Small intestine (tissue), 7 donors: ENCODE results near the gene PARP6. TPM values are rescaled to one million over a fixed set of nuclear protein-coding genes. Genes with fewer than 3 reads are reported as not detected.

Experiments
- DNase-seq, 2 donors: peaks; one replicate each; pipeline versions ENCODE4 v3.0.0 to v3.0.0-alpha.2; 2013
- FAIRE-seq: peaks from 2 replicates; lab custom pipeline; 2012; peaks lifted over from hg19 to GRCh38; lab: Jason Lieb, UNC
- H3K27ac ChIP-seq, 3 donors: one replicate each; pipeline ENCODE4 v1.5.1; 2013; ENCODE audit warnings: low read length in 2 of 3, mild to moderate bottlenecking in 2 of 3, control low read depth in 1 of 3, inconsistent platforms in 1 of 3, low read depth in 1 of 3, moderate library complexity in 1 of 3
- H3K27me3 ChIP-seq, 3 donors: one replicate each; pipeline ENCODE4 v1.6.1; 2013; ENCODE audit warnings: low read length in 3 of 3, inconsistent platforms in 1 of 3; ENCODE audit not compliant: control insufficient read depth in 3 of 3, insufficient read depth in 3 of 3
- H3K36me3 ChIP-seq, 3 donors: one replicate each; pipeline ENCODE4 v1.6.1; 2013; ENCODE audit warnings: low read length in 3 of 3, inconsistent platforms in 1 of 3, low read depth in 1 of 3, mild to moderate bottlenecking in 1 of 3, moderate library complexity in 1 of 3; ENCODE audit not compliant: control insufficient read depth in 3 of 3, insufficient read depth in 2 of 3
- H3K4me1 ChIP-seq, 3 donors: one replicate each; pipeline ENCODE4 v1.6.1; 2013; ENCODE audit warnings: low read length in 2 of 3, inconsistent platforms in 1 of 3, low read depth in 1 of 3, mild to moderate bottlenecking in 1 of 3, moderate library complexity in 1 of 3; ENCODE audit not compliant: control insufficient read depth in 3 of 3, insufficient read depth in 2 of 3
- H3K4me3 ChIP-seq, 3 donors: one replicate each; pipeline ENCODE4 v1.5.1; 2013; ENCODE audit warnings: low read length in 3 of 3, control low read depth in 1 of 3, inconsistent platforms in 1 of 3, low read depth in 1 of 3, mild to moderate bottlenecking in 1 of 3, moderate library complexity in 1 of 3
- H3K9me3 ChIP-seq, 2 donors: one replicate each; pipeline ENCODE4 v1.6.1; 2013; ENCODE audit warnings: low read depth in 1 of 2, low read length in 1 of 2; ENCODE audit not compliant: control insufficient read depth in 2 of 2, insufficient read depth in 1 of 2
- WGBS, 3 donors: extraction: QIAGEN DNeasy Blood & Tissue Kit; methylation state at CpG; one replicate each; pipeline ENCODE4 v1.1.7; 2013; 5-methylcytosine and 5-hydroxymethylcytosine counted together
- polyA plus RNA-seq, 4 donors: library from polyadenylated mRNA; stranded (reverse) in 3 of 4; unstranded in 1 of 4; fragments of 200-250 nt in 3 of 4; fragments of 120-200 nt in 1 of 4; gene quantifications; one replicate each; pipeline versions ENCODE4 v1.2.1 to v1.2.3, GENCODE V29; 2013
- donor health status: healthy with polysubstance abuse.
- donor health status: control.
- donor health status: control.
- donor health status: Bipolar disorder and iron deficiency.
- donor health status: healthy.

PARP6 gene
- polyA plus RNA-seq, 4 donors: 22.7 to 81.2 (median 69.2) TPM

DNA sequence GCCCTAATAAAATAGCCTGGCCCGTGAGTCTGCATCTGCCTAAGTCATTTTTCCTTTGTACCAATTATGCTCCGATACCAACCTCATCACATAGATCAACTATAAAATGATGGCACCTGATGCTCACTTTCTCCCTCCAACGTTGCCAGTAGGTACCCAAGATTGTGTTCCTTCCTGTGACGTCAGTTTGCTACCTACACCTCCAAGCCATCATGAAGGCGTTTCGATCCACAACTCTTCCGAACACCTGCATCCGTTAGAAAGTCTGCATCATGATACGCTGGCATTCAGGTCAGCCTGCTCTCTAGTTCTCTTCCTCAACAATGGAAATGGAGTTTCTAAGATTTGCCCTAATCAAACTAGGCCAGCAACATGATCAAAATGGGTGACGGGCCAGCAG, 49.1 kb downstream of the PARP6 start:
- H3K36me3 ChIP-seq: peaks cover 0 to 33% (median 6%) of the 10 kb centered on the region in 3 donors
- no peaks in the 10 kb centered on the region for H3K9me3 ChIP-seq
- DNase-seq (no peak), FAIRE-seq (no peak)
- H3K4me1 ChIP-seq: peaks cover 13 to 40% (median 16%) of the 10 kb centered on the region in 3 donors
- no peak overlapping the region for H3K27ac ChIP-seq
- no peaks in the 10 kb centered on the region for H3K27me3 ChIP-seq
- no peak overlapping the region for H3K4me3 ChIP-seq
- WGBS, 3 donors: 89 to 91% (median 91%) methylated on average over 10 of the region's 10 CpGs

GRCh38 chr15:72222393-72222792, 50.0 kb downstream of the PARP6 start:
- Histone ChIP-seq H3K36me3 (peaks cover 2 to 39% (median 7%) of the 10 kb centered on the region in 3 donors), H3K27ac (peak overlapping the region in 1 of 3 donors; percentile 58), H3K9me3 (no peaks in the 10 kb centered on the region), H3K4me3 (no peak overlapping the region), H3K27me3 (no peaks in the 10 kb centered on the region), H3K4me1 (peaks cover 11 to 40% (median 11%) of the 10 kb centered on the region in 3 donors)
- DNase-seq: peak in 1 of 2 donors; percentile 68
- WGBS, 3 donors: 65 to 84% (median 73%) methylated on average over 4 of the region's 4 CpGs
- no peak for FAIRE-seq

- DNase-seq (no peak), FAIRE-seq (no peak)
- Histone ChIP-seq H3K27me3 (no peaks in the 10 kb centered on the region), H3K4me3 (no peak overlapping the region), H3K4me1 (peaks cover 3 to 40% (median 10%) of the 10 kb centered on the region in 3 donors), H3K27ac (peak overlapping the region in 1 of 3 donors; percentile 26), H3K9me3 (no peaks in the 10 kb centered on the region), H3K36me3 (peaks cover 9 to 53% (median 11%) of the 10 kb centered on the region in 3 donors)
- 73 to 81% (median 78%) methylated on average over 1 of the region's 1 CpG for WGBS, 3 donors
Observed at GRCh38 chr15:72220687-72221086, 51.7 kb downstream of the PARP6 start.

- FAIRE-seq (no peak), DNase-seq (no peak)
- Histone ChIP-seq H3K9me3 (no peaks in the 10 kb centered on the region), H3K4me1 (peaks cover 1 to 49% (median 6%) of the 10 kb centered on the region in 3 donors), H3K4me3 (no peak overlapping the region), H3K36me3 (peaks cover 14 to 52% (median 16%) of the 10 kb centered on the region in 3 donors), H3K27me3 (no peaks in the 10 kb centered on the region), H3K27ac (peak overlapping the region in 1 of 3 donors; percentile 58)
- WGBS, 3 donors: 85 to 86% (median 85%) methylated on average over 4 of the region's 4 CpGs
Observed at GRCh38 chr15:72217216-72217615, 55.1 kb downstream of the PARP6 start.

DNA sequence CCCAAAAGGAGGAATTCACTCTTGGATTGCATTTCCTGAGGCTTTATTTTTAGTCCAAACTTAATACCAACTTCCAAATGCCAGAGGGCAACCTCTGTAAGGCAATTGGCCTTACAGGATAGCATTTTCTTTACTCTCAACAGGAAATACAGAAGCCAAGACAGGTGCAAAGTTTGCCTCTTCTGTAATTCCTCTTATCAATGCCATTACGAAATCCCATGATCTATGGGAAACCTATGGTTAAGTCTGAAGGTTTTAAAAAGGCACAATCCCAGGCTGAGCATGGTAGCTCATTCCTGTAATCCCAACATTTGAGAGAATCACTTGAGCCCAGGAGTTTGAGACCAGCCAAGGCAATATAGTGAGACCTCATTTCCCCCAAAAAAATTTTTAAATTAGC, 56.3 kb downstream of the PARP6 start:
- Histone ChIP-seq H3K9me3 (no peaks in the 10 kb centered on the region), H3K27ac (peak overlapping the region; percentile 21 to 58 (median 53)), H3K27me3 (no peaks in the 10 kb centered on the region), H3K36me3 (peaks cover 17 to 61% (median 21%) of the 10 kb centered on the region in 3 donors), H3K4me3 (no peak overlapping the region), H3K4me1 (peaks cover 0 to 54% (median 5%) of the 10 kb centered on the region in 3 donors)
- 14 to 63% (median 42%) methylated on average over 1 of the region's 1 CpG for WGBS, 3 donors
- peak; percentile 73 to 83 for DNase-seq
- no peak for FAIRE-seq

- no peak for DNase-seq
- Histone ChIP-seq H3K36me3 (peaks cover 21 to 86% (median 35%) of the 10 kb centered on the region in 3 donors), H3K27me3 (no peaks in the 10 kb centered on the region), H3K9me3 (no peaks in the 10 kb centered on the region), H3K27ac (no peak overlapping the region), H3K4me3 (no peak overlapping the region), H3K4me1 (peaks cover 0 to 9% (median 0%) of the 10 kb centered on the region in 3 donors)
- FAIRE-seq: no peak
Observed at GRCh38 chr15:72207558-72208085, 64.7 kb downstream of the PARP6 start.

- Histone ChIP-seq H3K9me3 (no peaks in the 10 kb centered on the region), H3K36me3 (peaks cover 20 to 89% (median 36%) of the 10 kb centered on the region in 3 donors), H3K27me3 (no peaks in the 10 kb centered on the region), H3K4me1 (peaks cover 0 to 2% (median 0%) of the 10 kb centered on the region in 3 donors), H3K27ac (no peak overlapping the region), H3K4me3 (no peak overlapping the region)
- no peak for FAIRE-seq
- 89 to 93% (median 89%) methylated on average over 5 of the region's 5 CpGs for WGBS, 3 donors
- DNase-seq: no peak
Observed at GRCh38 chr15:72206677-72207000, 65.7 kb downstream of the PARP6 start.

- Histone ChIP-seq H3K9me3 (no peaks in the 10 kb centered on the region), H3K4me3 (no peak overlapping the region), H3K27me3 (no peaks in the 10 kb centered on the region), H3K4me1 (no peaks in the 10 kb centered on the region), H3K27ac (no peak overlapping the region), H3K36me3 (peaks cover 16 to 89% (median 37%) of the 10 kb centered on the region in 3 donors)
- DNase-seq (no peak), FAIRE-seq (no peak)
- 92 to 95% (median 93%) methylated on average over 10 of the region's 10 CpGs for WGBS, 3 donors
Observed at GRCh38 chr15:72205896-72206676, 66.3 kb downstream of the PARP6 start.
